Kidney tubule cell (primary cell): ENCODE data around the gene CELF4.

Experiments
- DNase-seq: peaks from one replicate; pipeline ENCODE4 v3.0.0-alpha.2; 2018; ENCODE audit warnings: low spot score

CELF4 gene

DNA sequence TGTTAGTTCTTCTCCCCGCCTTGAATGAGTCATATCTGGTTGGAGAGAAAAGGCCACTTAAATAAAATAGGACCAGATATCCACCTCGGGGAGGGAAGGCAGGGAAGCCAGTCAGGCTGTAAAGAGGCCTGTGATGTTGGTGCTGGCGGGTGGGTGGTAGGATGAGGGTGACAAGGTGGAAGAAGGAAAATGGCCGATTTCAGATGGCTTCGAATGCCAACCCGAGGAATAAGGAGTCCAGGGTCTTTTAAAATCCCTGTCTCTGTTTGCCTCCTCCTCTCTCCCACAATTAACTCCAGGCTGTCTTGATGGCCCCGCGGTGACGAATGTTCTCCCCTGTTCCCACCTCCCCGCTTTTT lies 41.5 kb downstream of the CELF4 start:
- DNase-seq, result no peak

GRCh38 chr18:37521510-37522465 lies 43.8 kb downstream of the CELF4 start:
- DNase-seq, result no peak

DNA sequence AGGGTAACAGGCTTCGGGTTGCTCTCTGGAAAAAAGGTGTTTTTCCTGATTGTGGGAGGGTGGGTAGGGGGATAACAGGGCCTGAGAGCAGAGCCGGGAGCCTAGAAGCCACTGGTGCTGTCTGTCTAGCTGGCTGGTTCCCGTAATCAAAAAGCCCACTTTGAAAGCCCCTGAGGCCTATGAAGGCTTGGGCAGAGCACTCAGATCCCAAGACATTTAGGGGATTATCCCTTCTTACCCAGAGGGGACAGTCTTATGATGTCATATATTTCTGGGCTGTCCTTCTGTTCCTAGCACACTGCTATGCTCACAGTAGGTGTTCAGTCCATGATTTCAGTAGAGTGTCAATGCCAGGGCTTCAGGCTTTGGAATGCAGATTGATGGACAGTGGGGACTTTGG lies 45.1 kb downstream of the CELF4 start:
- no peak for DNase-seq

DNA sequence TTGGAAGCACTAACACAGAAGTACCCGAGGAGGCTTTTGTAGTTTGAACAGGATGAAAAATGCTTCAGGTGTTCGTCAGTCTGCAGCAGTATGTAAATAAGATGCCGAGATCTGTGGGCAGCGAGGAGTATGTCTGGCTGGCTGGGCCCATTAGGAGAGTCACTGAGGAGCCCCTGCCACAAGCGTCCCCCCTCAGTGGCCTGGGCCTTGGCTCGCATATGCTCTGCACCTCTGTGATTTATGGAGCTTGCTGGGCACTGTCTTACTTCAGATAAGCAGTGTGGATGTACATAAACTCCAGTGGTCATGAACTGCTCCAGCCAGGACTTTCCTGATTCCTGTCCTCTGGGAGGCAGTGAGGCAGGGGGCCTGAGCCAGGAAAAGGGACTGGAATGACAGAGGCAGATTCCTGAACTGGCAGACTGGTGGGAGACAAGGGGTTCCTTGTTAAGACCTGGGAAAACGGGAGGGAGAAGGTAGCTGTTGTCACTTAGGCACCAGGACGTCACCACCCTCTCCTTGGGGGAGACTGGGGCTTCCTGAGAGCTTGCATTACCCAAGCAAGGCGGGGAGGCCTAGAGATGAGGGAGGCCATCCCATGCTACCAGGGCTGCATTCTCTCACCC lies 46.0 kb downstream of the CELF4 start:
- no peak for DNase-seq

GRCh38 chr18:37516361-37516853 lies 49.2 kb downstream of the CELF4 start:
- no peak for DNase-seq

DNA sequence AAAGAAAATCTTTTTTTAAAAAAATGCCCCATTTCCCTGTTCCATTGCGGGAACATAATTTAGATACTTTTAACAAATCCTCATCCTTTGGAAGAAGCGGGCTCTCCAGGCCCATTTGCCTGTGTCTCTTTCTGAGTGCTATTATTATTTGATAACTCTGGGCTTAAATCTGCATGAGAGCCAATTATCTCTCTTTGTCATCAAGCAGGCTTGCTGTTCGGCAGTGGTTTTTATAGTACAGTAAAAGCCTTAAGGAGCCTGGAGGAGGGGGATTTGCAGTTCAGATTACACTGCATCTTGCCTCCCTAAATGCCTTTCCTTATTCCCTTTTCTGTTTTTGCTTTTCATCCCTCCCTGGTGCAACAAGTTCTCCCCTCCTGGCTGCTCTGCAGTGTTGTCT lies 50.6 kb downstream of the CELF4 start:
- DNase-seq, result no peak

- DNase-seq, result no peak
Observed at GRCh38 chr18:37512400-37512799, 53.2 kb downstream of the CELF4 start.

DNA sequence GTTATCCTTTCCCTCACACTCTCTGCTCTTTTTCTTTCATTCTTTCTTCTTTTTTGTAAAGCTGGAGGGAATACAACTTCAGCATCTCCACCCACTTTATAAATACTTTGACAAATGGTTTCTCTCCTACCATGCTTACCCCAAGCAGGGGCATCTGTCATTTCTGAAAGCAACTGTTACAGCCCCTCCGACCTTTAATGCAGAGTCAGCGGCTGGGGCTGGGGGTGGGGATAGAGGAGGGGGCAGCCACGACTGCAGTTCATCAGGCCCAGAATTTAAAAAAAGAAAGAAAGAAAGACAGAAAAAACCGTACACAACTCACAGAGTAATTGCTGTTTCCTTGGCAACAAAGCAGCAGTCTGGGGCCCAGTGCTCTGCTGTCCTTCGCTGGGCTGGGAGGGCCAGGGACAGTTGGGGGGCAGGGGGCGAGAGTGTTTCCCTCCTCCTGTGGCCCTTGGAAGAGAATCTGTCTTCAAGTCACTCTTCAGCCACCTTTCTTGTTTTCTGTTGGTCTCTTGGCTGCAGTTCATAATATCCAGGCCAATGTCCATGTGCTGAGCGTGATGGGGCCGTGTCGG lies 53.8 kb downstream of the CELF4 start:
- DNase-seq, result no peak

DNA sequence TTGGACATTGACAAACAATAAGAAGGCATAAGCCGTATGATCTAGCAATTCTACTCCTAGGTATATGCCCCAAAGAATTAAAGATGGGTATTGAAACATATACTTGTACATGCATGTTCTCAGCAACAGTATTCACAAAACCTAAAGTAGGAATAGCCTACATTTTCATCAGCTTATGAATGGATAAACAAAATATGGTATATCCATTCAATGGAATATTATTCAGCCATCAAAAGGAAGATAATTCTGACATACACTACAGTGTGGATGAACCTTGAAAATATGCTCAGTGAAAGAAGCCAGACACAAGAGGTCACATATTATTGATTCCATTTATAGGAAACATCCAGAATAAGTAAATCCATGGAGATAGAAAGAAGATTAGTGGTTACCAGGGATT lies 56.0 kb downstream of the CELF4 start:
- DNase-seq, result no peak

DNA sequence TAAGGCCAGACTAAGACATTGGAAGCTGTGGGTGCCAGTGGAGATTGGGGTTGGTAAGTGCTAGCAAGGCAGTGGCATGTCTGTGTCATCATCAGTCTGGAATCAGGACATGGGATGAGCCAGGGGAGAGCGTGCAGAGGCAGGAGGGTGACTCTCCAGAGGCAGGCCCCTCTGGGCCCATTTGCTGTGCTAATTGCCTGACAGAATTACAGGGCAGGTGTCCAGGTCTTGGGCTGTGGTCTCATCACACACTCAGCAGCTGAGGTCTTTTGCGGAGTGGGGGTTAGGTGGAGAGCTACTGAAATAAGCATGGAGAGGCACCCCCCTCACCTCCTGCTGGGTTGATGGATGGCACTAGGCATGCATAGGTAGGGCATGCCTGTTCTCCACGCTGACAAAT lies 57.4 kb downstream of the CELF4 start:
- no peak for DNase-seq

GRCh38 chr18:37507239-37507638 lies 58.4 kb downstream of the CELF4 start:
- DNase-seq, result no peak

DNA sequence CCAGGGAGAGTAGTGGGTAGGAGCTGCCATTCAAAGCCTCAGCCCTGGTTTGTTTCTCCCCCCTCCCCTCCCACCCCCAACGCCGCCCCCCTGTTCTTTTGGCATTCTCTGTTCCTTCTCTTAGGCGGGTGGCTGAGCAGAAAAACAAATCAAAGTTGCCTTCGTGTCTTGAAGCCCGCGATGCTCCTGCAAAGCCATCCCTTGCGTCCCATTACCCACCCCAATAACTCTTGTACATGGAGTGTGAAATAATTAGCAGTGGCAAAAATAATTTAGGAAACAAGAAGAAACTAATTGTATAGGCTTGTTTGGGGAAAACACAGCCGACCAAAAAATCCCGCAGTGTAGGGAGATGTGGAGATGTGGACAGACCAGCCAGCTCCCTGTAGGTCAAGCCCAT lies 59.6 kb downstream of the CELF4 start:
- no peak for DNase-seq

GRCh38 chr18:37505321-37505720 lies 60.3 kb downstream of the CELF4 start:
- DNase-seq, result no peak

- no peak for DNase-seq
Observed at GRCh38 chr18:37502601-37503000, 63.0 kb downstream of the CELF4 start.

DNA sequence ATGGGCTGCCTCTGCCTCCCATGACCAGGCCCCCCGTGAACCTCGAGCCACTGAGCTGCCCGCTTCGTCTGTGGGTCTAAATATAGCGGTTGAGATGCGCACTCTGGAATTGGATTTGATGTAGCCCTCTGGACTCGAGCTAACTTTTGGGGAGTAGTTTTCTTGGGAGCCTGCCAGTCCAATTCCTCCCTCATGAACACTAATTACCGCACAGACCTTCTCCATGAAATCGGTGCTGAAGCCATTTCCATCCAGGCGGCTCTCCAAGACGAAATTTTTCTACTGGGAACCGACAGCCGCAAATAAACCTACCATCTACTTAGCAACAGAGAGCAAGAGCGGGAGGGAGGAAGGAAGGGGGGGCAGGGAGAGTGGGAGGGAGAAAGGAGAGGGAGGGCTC lies 63.6 kb downstream of the CELF4 start:
- DNase-seq, result no peak

DNA sequence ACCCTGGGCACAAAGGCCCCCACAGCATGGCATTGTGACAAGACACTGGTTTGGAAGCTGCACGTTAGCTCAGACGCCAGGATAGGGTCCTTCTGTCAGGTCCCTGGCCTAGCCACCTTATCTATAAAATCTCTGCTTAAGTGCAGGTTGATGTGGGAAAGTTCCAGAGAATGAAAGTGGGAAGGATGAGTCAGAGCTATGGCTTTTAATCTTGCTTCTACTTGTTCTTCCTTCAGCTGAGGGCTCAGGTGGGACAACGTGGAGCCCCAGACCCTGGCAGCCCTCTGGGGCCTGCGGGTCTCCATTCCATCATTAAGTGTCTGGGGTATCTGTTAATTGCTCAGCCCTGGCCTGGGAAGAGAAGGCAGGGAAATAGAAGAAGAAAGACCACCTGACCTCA lies 64.5 kb downstream of the CELF4 start:
- no peak for DNase-seq

DNA sequence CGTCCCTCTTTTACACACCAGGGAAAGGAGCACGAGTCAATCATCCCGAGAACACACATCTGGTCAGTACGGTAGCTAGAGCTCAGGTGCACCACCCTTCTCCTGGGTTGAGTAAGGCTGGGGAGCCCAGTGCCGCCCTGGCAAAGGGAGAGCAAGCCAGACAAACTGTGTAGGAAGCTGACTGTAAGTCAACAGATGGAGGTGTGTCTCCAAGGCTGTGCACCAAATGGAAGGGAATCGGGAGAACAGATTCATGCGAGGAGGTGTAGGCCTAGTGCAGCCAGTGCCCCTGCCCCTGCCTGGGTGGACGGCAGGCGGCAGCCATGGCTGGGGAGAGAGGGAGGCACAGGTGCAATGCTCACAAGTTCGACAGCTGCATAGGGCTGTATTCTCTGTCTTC lies 65.7 kb downstream of the CELF4 start:
- DNase-seq, result no peak

- DNase-seq, result no peak
Observed at GRCh38 chr18:37499044-37499443, 66.6 kb downstream of the CELF4 start.

DNA sequence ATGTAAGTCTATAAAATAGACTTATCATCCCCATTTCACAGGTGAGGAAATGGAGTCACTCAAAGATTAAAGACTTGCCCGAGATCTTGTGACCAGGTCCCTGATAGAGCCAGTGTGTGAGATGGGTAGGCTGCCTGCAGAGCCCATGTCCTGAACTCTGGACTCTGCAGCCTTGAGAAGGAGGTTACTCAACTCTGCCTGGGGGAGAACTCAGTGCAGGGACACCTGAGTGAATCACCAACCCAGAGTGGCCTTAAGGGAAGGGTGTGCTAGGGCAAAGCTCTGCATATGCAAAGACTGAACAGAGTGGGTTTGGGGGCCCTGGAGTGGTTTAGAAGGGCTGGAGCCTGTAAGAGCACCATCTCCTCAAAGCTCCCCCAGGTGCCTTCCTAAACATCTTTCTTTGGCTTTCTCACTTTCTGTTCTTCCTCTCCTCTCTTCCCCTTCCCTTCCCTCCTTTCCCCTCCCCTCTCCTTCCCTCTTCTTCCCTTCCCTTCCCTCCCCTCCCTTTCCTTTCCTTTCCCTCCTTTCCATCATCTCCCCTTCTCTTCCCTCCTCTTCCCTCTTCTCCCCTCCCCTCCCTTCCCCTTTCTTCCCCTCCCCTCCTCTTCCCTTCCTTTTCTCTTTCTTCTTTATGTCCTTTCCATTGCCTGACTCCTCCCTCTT lies 67.6 kb downstream of the CELF4 start:
- no peak for DNase-seq

DNA sequence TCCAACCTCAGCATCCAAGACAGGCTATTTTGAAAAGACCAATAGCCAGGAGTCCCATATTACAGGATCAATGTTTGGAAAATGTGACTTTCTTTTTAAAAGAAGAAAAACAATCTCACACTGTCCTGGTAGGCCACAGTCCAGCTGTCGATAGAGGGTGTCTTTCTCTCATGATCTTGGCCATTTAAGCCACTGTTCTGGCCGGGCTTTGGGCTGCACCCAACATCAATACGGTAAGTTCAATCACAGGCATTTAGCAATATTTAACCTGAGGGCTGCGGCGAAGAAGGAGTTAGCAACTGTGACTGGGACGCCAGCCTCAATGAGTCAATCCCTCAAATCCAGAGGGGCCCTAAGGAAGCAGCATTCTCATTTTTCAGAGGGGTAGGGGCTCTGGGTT lies 69.0 kb downstream of the CELF4 start:
- no peak for DNase-seq

GRCh38 chr18:37495354-37495753 lies 70.2 kb downstream of the CELF4 start:
- DNase-seq, result peak; percentile 65

DNA sequence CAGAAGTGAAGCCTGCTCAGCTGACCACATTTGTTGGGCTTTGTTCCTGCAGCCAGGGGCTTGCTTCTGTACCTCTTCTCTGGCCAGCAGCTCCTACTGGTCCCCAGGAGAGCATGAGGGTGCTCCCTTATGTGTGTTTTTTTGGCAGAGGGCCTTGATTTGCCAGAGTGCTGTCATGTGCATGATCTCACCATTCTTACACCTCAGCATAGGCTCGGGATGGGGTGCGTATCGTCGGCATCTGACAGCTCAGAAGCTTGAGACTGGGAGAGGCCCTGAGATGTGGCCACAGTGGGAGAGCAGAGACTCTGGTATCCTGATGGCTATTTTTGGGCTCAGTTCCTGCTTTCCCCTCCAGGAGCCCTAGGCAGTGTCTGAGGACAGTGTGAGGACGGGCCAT lies 71.2 kb downstream of the CELF4 start:
- DNase-seq, result no peak
